Diencephalon (tissue), 1 donor: ENCODE results near the gene PATZ1. TPM values are rescaled to one million over a fixed set of nuclear protein-coding genes. Genes with fewer than 3 reads are reported as not detected.

Source experiments
- small RNA-seq: library from RNA; depleted of rRNA; stranded (forward); fragments of <200 nt; gene quantifications from one replicate; pipeline ENCODE3, GENCODE V24; 2014
- total RNA-seq: library from RNA; depleted of rRNA; stranded (reverse); fragments of >200 nt; gene quantifications from one replicate; pipeline ENCODE4 v1.2.3, GENCODE V29; 2014

Gene PATZ1, protein sequence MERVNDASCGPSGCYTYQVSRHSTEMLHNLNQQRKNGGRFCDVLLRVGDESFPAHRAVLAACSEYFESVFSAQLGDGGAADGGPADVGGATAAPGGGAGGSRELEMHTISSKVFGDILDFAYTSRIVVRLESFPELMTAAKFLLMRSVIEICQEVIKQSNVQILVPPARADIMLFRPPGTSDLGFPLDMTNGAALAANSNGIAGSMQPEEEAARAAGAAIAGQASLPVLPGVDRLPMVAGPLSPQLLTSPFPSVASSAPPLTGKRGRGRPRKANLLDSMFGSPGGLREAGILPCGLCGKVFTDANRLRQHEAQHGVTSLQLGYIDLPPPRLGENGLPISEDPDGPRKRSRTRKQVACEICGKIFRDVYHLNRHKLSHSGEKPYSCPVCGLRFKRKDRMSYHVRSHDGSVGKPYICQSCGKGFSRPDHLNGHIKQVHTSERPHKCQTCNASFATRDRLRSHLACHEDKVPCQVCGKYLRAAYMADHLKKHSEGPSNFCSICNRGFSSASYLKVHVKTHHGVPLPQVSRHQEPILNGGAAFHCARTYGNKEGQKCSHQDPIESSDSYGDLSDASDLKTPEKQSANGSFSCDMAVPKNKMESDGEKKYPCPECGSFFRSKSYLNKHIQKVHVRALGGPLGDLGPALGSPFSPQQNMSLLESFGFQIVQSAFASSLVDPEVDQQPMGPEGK
- total RNA-seq, result 31.1 TPM

DNA sequence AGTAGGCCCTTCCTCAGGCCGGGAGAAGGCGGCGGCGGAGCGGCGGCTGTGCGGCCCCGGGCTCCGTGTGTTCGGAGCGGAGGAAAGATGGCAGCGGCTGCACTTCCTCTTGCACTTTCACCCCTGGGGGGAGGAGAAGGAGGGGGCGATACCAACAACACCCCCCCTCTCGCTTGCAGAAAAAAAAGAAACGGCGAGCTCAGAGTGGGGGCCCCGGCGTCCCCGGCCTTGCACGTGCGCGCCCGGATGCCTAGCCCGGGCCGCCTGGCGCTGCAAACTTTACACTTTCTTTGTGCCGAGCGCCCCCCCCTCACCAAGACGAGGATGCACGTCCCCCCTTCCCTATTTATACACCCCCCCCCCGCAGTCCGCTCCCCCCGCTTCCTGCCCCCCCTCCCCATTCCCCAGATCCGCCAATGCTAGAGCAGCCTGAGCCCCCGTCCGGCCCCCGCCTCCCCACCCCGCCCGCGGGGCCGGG is at the start of gene PATZ1:
Gene PATZ1 (minus strand): TSS at position 92 of the 478 bp plus-strand sequence. CDS start 744 bp downstream, outside the sequence.

DNA sequence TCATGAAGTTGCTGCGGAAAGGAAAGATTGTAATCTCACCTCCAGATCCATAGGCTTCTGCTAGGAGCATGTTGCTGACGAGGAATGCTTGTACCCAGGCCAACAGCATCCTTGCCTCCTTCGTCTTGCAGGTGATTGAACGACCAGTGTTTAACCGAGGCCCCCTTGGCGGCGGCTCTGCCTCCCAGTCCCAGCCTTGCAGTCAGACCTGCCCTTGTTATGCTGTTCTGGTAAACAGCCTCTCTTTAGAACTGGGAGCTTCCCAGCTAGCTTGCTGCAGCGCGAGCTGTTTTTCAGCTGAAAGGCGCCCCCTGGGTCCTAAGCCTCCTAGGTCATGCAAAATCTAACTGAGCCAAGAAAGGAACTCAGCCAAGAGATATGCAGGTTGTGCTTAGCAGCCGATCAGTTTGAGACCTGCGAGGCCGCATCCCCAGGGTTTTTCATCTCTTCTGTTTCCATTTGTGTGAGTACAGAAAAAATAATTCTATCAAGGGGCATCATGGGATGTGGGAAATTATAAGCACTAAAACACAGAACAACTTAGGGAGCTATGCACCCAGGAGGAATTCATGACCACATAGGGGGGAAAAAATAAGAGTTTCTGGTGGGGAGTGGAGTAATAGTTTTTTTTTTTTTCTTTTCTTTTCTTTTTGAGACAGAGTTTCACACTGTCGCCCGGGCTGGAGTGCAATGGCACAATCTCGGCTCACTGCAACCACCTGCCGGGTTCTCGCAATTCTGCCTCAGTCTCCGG is 53.7 kb downstream of the PATZ1 start, which contains the start of gene PIK3IP1:
Gene PIK3IP1 (minus strand): TSS at position 253 of the 754 bp plus-strand sequence. CDS start 144 bp downstream, at position 109.

Small RNA genes within 50 kb of the gene (small RNA-seq; reads per million reads assigned to genes)
- gene RNA5SP496 (not detected), gene RNU6-338P (not detected)

Other genes starting within 250 kb of the PATZ1 start
- gene SELENOM, start 238.8 kb downstream of the PATZ1 start, total RNA-seq, result 23.8 TPM
- gene INPP5J, start 223.4 kb downstream of the PATZ1 start, total RNA-seq, result 3.7 TPM
- gene PLA2G3, start 205.8 kb downstream of the PATZ1 start, total RNA-seq, result 0.23 TPM
- 26.5 TPM for gene RNF185, start 186.2 kb downstream of the PATZ1 start, total RNA-seq
- 38.5 TPM for gene LIMK2, start 134.0 kb downstream of the PATZ1 start, total RNA-seq
- 16.6 TPM for gene PIK3IP1, start 53.9 kb downstream of the PATZ1 start, total RNA-seq
- 75.4 TPM for gene DRG1, start 53.3 kb upstream of the PATZ1 start, total RNA-seq
- 22.8 TPM for gene EIF4ENIF1, start 143.5 kb upstream of the PATZ1 start, total RNA-seq
- 25.8 TPM for gene SFI1, start 150.2 kb upstream of the PATZ1 start, total RNA-seq